HL-60/S4 (cell line): ENCODE measurements around the gene LRP6.
"Not testable (repeated sequence)": the region's sequence is repeated elsewhere in the genome, so short reads cannot be mapped to it uniquely, and the experiment has no call there.

ENCODE experiments used
- in situ Hi-C: fragments of 300-500 bp; cut with MboI; formaldehyde crosslinking; loops from 2 replicates; pipeline ENCODE4 v1.14.3; 2022; ENCODE audit warnings: low sequenced_read_pairs

The LRP6 gene

GRCh38 chr12:12182703-12183365 lies 84.0 kb downstream of the LRP6 start:
- in situ Hi-C loops: no loop called here

- in situ Hi-C loops: no loop called here
These were observed 85.3 kb downstream of the LRP6 start for GRCh38 chr12:12181511-12181910.

- in situ Hi-C loops: no loop called here
These were observed 86.3 kb downstream of the LRP6 start for GRCh38 chr12:12180575-12180974.

- in situ Hi-C loops: no loop called here
These were observed 86.7 kb downstream of the LRP6 start for GRCh38 chr12:12180136-12180535.

- in situ Hi-C loops: no loop called here
These were observed 88.3 kb downstream of the LRP6 start for GRCh38 chr12:12178559-12178958.

GRCh38 chr12:12176402-12176801 lies 90.4 kb downstream of the LRP6 start:
- in situ Hi-C loops: no loop called here

- in situ Hi-C loops: no loop called here
These were observed 94.8 kb downstream of the LRP6 start for GRCh38 chr12:12171991-12172511.

GRCh38 chr12:12167847-12168246 lies 99.0 kb downstream of the LRP6 start:
- in situ Hi-C loops: no loop called here

- in situ Hi-C loops: no loop called here
These were observed 100.1 kb downstream of the LRP6 start for GRCh38 chr12:12166751-12167150.

- in situ Hi-C loops: no loop called here
These were observed 106.9 kb downstream of the LRP6 start for GRCh38 chr12:12159988-12160387.

GRCh38 chr12:12158858-12159257 lies 108.0 kb downstream of the LRP6 start:
- in situ Hi-C loops: no loop called here

- in situ Hi-C loops: no loop called here
These were observed 109.4 kb downstream of the LRP6 start for GRCh38 chr12:12157424-12157823.

GRCh38 chr12:12156828-12157227 lies 110.0 kb downstream of the LRP6 start:
- in situ Hi-C loops: no loop called here

GRCh38 chr12:12156116-12156515 lies 110.7 kb downstream of the LRP6 start:
- in situ Hi-C loops: no loop called here

GRCh38 chr12:12153596-12153995 lies 113.2 kb downstream of the LRP6 start:
- in situ Hi-C loops: no loop called here

- in situ Hi-C loops: no loop called here
These were observed 119.7 kb downstream of the LRP6 start for GRCh38 chr12:12147111-12147510.

- in situ Hi-C loops: not testable (repeated sequence)
These were observed 122.3 kb downstream of the LRP6 start for GRCh38 chr12:12144531-12144930.

- in situ Hi-C loops: no loop called here
These were observed 125.8 kb downstream of the LRP6 start for GRCh38 chr12:12141000-12141399.

- in situ Hi-C loops: no loop called here
These were observed 128.4 kb downstream of the LRP6 start for GRCh38 chr12:12138203-12139154.

- in situ Hi-C loops: no loop called here
These were observed 133.1 kb downstream of the LRP6 start for GRCh38 chr12:12133785-12134184.

GRCh38 chr12:12133259-12133658 lies 133.6 kb downstream of the LRP6 start:
- in situ Hi-C loops: no loop called here

- in situ Hi-C loops: no loop called here
These were observed 138.2 kb downstream of the LRP6 start for GRCh38 chr12:12128670-12129069.
